ENCODE measurements around the gene CTNND2. TPM values are rescaled to one million over a fixed set of nuclear protein-coding genes. Genes with fewer than 3 reads are reported as not detected.

Gene CTNND2
- total RNA-seq, 1 donor from 2014 or later = 6.9 TPM

GRCh38 chr5:11146171-11146570 is 758.1 kb downstream of the CTNND2 start:
- Histone ChIP-seq H3K27me3 (no peaks in the 10 kb centered on the region), H3K4me1 (no peaks in the 10 kb centered on the region), H3K9me3 (no peaks in the 10 kb centered on the region), H3K27ac (no peak overlapping the region), H3K4me3 (no peak overlapping the region), H3K36me3 (no peaks in the 10 kb centered on the region)
- DNase-seq (no peak), ATAC-seq (no peak)
- TF ChIP-seq, protein P1, sequence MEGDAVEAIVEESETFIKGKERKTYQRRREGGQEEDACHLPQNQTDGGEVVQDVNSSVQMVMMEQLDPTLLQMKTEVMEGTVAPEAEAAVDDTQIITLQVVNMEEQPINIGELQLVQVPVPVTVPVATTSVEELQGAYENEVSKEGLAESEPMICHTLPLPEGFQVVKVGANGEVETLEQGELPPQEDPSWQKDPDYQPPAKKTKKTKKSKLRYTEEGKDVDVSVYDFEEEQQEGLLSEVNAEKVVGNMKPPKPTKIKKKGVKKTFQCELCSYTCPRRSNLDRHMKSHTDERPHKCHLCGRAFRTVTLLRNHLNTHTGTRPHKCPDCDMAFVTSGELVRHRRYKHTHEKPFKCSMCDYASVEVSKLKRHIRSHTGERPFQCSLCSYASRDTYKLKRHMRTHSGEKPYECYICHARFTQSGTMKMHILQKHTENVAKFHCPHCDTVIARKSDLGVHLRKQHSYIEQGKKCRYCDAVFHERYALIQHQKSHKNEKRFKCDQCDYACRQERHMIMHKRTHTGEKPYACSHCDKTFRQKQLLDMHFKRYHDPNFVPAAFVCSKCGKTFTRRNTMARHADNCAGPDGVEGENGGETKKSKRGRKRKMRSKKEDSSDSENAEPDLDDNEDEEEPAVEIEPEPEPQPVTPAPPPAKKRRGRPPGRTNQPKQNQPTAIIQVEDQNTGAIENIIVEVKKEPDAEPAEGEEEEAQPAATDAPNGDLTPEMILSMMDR (IDR thresholded peaks at IDR 0.05) = no peak
- intact Hi-C loops (cut with DNase I) = no loop called here

GRCh38 chr5:11143456-11144267 is 760.6 kb downstream of the CTNND2 start:
- Histone ChIP-seq H3K4me3 (no peak overlapping the region), H3K9me3 (no peaks in the 10 kb centered on the region), H3K4me1 (no peaks in the 10 kb centered on the region), H3K36me3 (no peaks in the 10 kb centered on the region), H3K27me3 (no peaks in the 10 kb centered on the region), H3K27ac (no peak overlapping the region)
- intact Hi-C loops (cut with DNase I) = no loop called here
- TF ChIP-seq, protein P1 (IDR thresholded peaks at IDR 0.05) = no peak
- no peak for DNase-seq
- no peak for ATAC-seq

- TF ChIP-seq, protein P1 (IDR thresholded peaks at IDR 0.05) = no peak
- no peaks in the 10 kb centered on the region for H3K4me1 ChIP-seq
- no peaks in the 10 kb centered on the region for H3K27me3 ChIP-seq
- no peaks in the 10 kb centered on the region for H3K36me3 ChIP-seq
- no peak for ATAC-seq
- H3K27ac ChIP-seq = no peak overlapping the region
- no peak overlapping the region for H3K4me3 ChIP-seq
- no peak for DNase-seq
- intact Hi-C loops (cut with DNase I) = no loop called here
- no peaks in the 10 kb centered on the region for H3K9me3 ChIP-seq
Observed at GRCh38 chr5:11139217-11139865, 764.9 kb downstream of the CTNND2 start.

- no peaks in the 10 kb centered on the region for H3K4me1 ChIP-seq
- no peak overlapping the region for H3K4me3 ChIP-seq
- H3K27me3 ChIP-seq = no peaks in the 10 kb centered on the region
- H3K9me3 ChIP-seq = no peaks in the 10 kb centered on the region
- DNase-seq (no peak), ATAC-seq (no peak)
- TF ChIP-seq, protein P1 (IDR thresholded peaks at IDR 0.05) = no peak
- H3K36me3 ChIP-seq = no peaks in the 10 kb centered on the region
- intact Hi-C loops (cut with DNase I) = no loop called here
- no peak overlapping the region for H3K27ac ChIP-seq
Observed at GRCh38 chr5:11130131-11130530, 774.1 kb downstream of the CTNND2 start.

DNA sequence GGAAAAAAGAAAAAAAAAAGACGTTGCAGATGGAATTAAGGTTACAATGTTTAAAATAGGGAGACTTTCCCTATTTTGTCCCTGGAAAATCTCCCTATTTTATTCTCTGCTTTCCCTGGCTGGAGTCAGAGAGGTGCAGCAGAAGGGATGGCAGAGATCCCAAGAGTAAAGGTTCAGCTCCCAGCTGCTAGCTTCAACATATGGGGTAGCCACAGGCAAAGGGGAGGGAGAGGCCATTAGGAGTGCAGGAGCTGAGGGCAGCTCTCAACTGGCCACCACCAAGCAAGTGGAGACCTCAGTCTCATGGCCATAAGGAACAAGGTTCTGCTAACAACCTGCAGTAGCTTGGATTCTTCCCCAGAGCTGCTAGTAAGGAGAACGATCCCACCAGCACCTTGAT is 776.2 kb downstream of the CTNND2 start:
- H3K27ac ChIP-seq = no peak overlapping the region
- no peaks in the 10 kb centered on the region for H3K27me3 ChIP-seq
- TF ChIP-seq, protein P1 (IDR thresholded peaks at IDR 0.05) = no peak
- no peak overlapping the region for H3K4me3 ChIP-seq
- no peaks in the 10 kb centered on the region for H3K36me3 ChIP-seq
- DNase-seq = no peak
- no peaks in the 10 kb centered on the region for H3K4me1 ChIP-seq
- H3K9me3 ChIP-seq = no peaks in the 10 kb centered on the region
- no peak for ATAC-seq
- intact Hi-C loops (cut with DNase I) = no loop called here
